Upper lobe of right lung (tissue), 1 donor: ENCODE results near the gene FHOD3. TPM values are rescaled to one million over a fixed set of nuclear protein-coding genes. Genes with fewer than 3 reads are reported as not detected.

Experiments used
- ATAC-seq: fragments of 200-7000 bp; cut with Tn5 transposase; one replicate; pipeline ENCODE4 v1.9.1; 2020; ENCODE audit warnings: mild to moderate bottlenecking, moderate library complexity
- DNase-seq: peaks from one replicate; pipeline ENCODE4 v3.0.0-alpha.2; 2020
- H3K27ac ChIP-seq: fragments of 200-600 bp; one replicate; pipeline ENCODE4 v1.8.0; 2022
- H3K27me3 ChIP-seq: fragments of 200-600 bp; one replicate; pipeline ENCODE4 v1.8.0; 2022; ENCODE audit warnings: mild to moderate bottlenecking
- H3K36me3 ChIP-seq: fragments of 200-600 bp; one replicate; pipeline ENCODE4 v1.8.0; 2022
- H3K4me1 ChIP-seq: fragments of 200-600 bp; one replicate; pipeline ENCODE4 v1.8.0; 2022
- H3K4me3 ChIP-seq: fragments of 200-600 bp; one replicate; pipeline ENCODE4 v1.8.0; 2022; ENCODE audit warnings: mild to moderate bottlenecking
- H3K9me3 ChIP-seq: fragments of 200-600 bp; one replicate; pipeline ENCODE4 v1.8.0; 2022
- CTCF ChIP-seq: fragments of 200-600 bp; IDR thresholded peaks from one replicate; pipeline ENCODE4 v1.8.0; 2022; ENCODE audit warnings: antibody characterized with exemption
- intact Hi-C: fragments of 100-400 bp; cut with DNase I; formaldehyde crosslinking; loops from one replicate; pipeline ENCODE4 v1.11.0; 2022
- total RNA-seq: library from RNA; stranded (reverse); fragmentation: NEBNext Ultra II Directional; extraction: Animal tissue kit (Norgen Biotek cat#: 25700); gene quantifications from one replicate; pipeline ENCODE4 v1.2.1, GENCODE V29; 2021
- donor health status: DM: no; HTN: yes; CAD: no; lungs with severe emphysema.

FHOD3 gene
- total RNA-seq, 1 donor from 2014 or later: 1.9 TPM

GRCh38 chr18:36732264-36732663 lies 434.8 kb downstream of the FHOD3 start:
- Histone ChIP-seq H3K27ac (no peak overlapping the region), H3K4me1 (no peaks in the 10 kb centered on the region), H3K9me3 (no peaks in the 10 kb centered on the region), H3K27me3 (no peaks in the 10 kb centered on the region), H3K4me3 (no peak overlapping the region), H3K36me3 (no peaks in the 10 kb centered on the region)
- DNase-seq (no peak), ATAC-seq (no peak)
- intact Hi-C loops: no loop called here
- no peak for TF ChIP-seq CTCF

GRCh38 chr18:36733150-36733549 lies 435.6 kb downstream of the FHOD3 start:
- no peaks in the 10 kb centered on the region for H3K27me3 ChIP-seq

GRCh38 chr18:36734596-36734995 lies 437.1 kb downstream of the FHOD3 start:
- Histone ChIP-seq H3K27ac (no peak overlapping the region), H3K9me3 (no peaks in the 10 kb centered on the region), H3K4me1 (no peaks in the 10 kb centered on the region), H3K27me3 (no peaks in the 10 kb centered on the region), H3K36me3 (no peaks in the 10 kb centered on the region), H3K4me3 (no peak overlapping the region)
- TF ChIP-seq CTCF: no peak
- DNase-seq (no peak), ATAC-seq (no peak)
- intact Hi-C loops: no loop called here

More at GRCh38 chr18:36733150-36733549, 435.6 kb downstream of the FHOD3 start:
- intact Hi-C loops: no loop called here
- no peak overlapping the region for H3K4me3 ChIP-seq
- H3K4me1 ChIP-seq: no peaks in the 10 kb centered on the region
- no peak for TF ChIP-seq CTCF
- H3K36me3 ChIP-seq: no peaks in the 10 kb centered on the region
- DNase-seq (no peak), ATAC-seq (no peak)
- no peak overlapping the region for H3K27ac ChIP-seq
- no peaks in the 10 kb centered on the region for H3K9me3 ChIP-seq

- H3K4me3 ChIP-seq: no peak overlapping the region
- no peak overlapping the region for H3K27ac ChIP-seq
- no peak for DNase-seq
- no peak for TF ChIP-seq CTCF
- intact Hi-C loops: no loop called here
- no peaks in the 10 kb centered on the region for H3K36me3 ChIP-seq
- H3K27me3 ChIP-seq: no peaks in the 10 kb centered on the region
- H3K9me3 ChIP-seq: no peaks in the 10 kb centered on the region
- no peaks in the 10 kb centered on the region for H3K4me1 ChIP-seq
- ATAC-seq: no peak
Measured at GRCh38 chr18:36735130-36735529, 437.6 kb downstream of the FHOD3 start.

GRCh38 chr18:36736094-36736493 lies 438.6 kb downstream of the FHOD3 start:
- intact Hi-C loops: no loop called here
- Histone ChIP-seq H3K27me3 (no peaks in the 10 kb centered on the region), H3K4me1 (no peaks in the 10 kb centered on the region), H3K27ac (no peak overlapping the region), H3K36me3 (no peaks in the 10 kb centered on the region), H3K9me3 (no peaks in the 10 kb centered on the region), H3K4me3 (no peak overlapping the region)
- DNase-seq: no peak
- no peak for ATAC-seq
- no peak for TF ChIP-seq CTCF

- H3K27ac ChIP-seq: no peak overlapping the region
- no peaks in the 10 kb centered on the region for H3K9me3 ChIP-seq
- DNase-seq (no peak), ATAC-seq (no peak)
- intact Hi-C loops: no loop called here
- no peaks in the 10 kb centered on the region for H3K27me3 ChIP-seq
- no peak overlapping the region for H3K4me3 ChIP-seq
- no peak for TF ChIP-seq CTCF
- H3K4me1 ChIP-seq: no peaks in the 10 kb centered on the region
- no peaks in the 10 kb centered on the region for H3K36me3 ChIP-seq
Measured at GRCh38 chr18:36737316-36737715, 439.8 kb downstream of the FHOD3 start.
